IMR-90 (cell line): Measurements from ENCODE around the gene CDR2L. TPM values are rescaled to one million over a fixed set of nuclear protein-coding genes. Genes with fewer than 3 reads are reported as not detected.

Source experiments
- ATAC-seq: fragments of 200-7000 bp; cut with Tn5 transposase; 2 replicates; pipeline ENCODE4 v1.9.1; 2020; ENCODE audit warnings: low read depth, mild to moderate bottlenecking, moderate library complexity
- Bru-seq: library from RNA; stranded (reverse); fragments of 400-500 nt; gene quantifications from one replicate; lab custom pipeline; 2021; lab: Mats Ljungman, UMichigan
- BruChase-seq, 2 experiments: library from RNA; stranded (reverse); fragments of 400-500 nt; gene quantifications; one replicate each; lab custom pipeline; 2021; lab: Mats Ljungman, UMichigan
- BruUV-seq: library from RNA; stranded (reverse); fragments of 400-500 nt; replicated peaks from 2 replicates; lab custom pipeline; 2021; lab: Mats Ljungman, UMichigan
- CTCF ChIA-PET: fragments of 300-600 bp; formaldehyde crosslinking; extraction: SDS; loops from one replicate; lab custom pipeline; 2021; ENCODE audit warnings: antibody characterized with exemption; lab: Yijun Ruan, JAX
- POLR2A ChIA-PET: fragments of 300-600 bp; sonication (Branson Sonifier 250); formaldehyde crosslinking; loops from one replicate; lab custom pipeline; 2022; ENCODE audit warnings: antibody characterized with exemption; ENCODE audit not compliant: unreplicated experiment; lab: Charles Lee
- DNase-seq: peaks from one replicate; pipeline ENCODE4 v3.0.0; 2013
- H2AFZ ChIP-seq: replicated peaks from 2 replicates; pipeline ENCODE3; 2013; ENCODE audit warnings: low read length, mild to moderate bottlenecking; ENCODE audit not compliant: poor library complexity
- H2AK5ac ChIP-seq: 2 replicates; pipeline ENCODE4 v1.6.1; 2013; ENCODE audit warnings: low read depth, low read length, inconsistent platforms
- H2AK9ac ChIP-seq: replicated peaks from 2 replicates; pipeline ENCODE3; 2013; ENCODE audit warnings: mild to moderate bottlenecking, low read depth, low read length, moderate library complexity; ENCODE audit not compliant: poor library complexity
- H2BK120ac ChIP-seq: 2 replicates; pipeline ENCODE4 v1.6.1; 2013; ENCODE audit warnings: low read depth, low read length, inconsistent platforms
- H2BK15ac ChIP-seq: 3 replicates; pipeline ENCODE4 v1.6.1; 2013; ENCODE audit warnings: low read depth, low read length, inconsistent platforms
- H2BK20ac ChIP-seq: 2 replicates; pipeline ENCODE4 v1.6.1; 2013; ENCODE audit warnings: low read depth, mild to moderate bottlenecking, inconsistent platforms, low read length, moderate library complexity
- H2BK5ac ChIP-seq: 2 replicates; pipeline ENCODE4 v1.6.1; 2013; ENCODE audit warnings: mild to moderate bottlenecking, low read depth, low read length, inconsistent platforms; ENCODE audit not compliant: poor library complexity, severe bottlenecking
- H3K14ac ChIP-seq: replicated peaks from 2 replicates; pipeline ENCODE4 v1.6.1; 2013; ENCODE audit warnings: low read depth, low read length, inconsistent platforms
- H3K18ac ChIP-seq: 2 replicates; pipeline ENCODE4 v1.6.1; 2013; ENCODE audit warnings: low read depth, low read length, control low read depth
- H3K23ac ChIP-seq: 2 replicates; pipeline ENCODE4 v1.6.1; 2013; ENCODE audit warnings: low read depth, low read length, inconsistent platforms
- H3K27ac ChIP-seq: 2 replicates; pipeline ENCODE4 v1.5.1; 2013; ENCODE audit warnings: mild to moderate bottlenecking, control low read depth, low read length; ENCODE audit not compliant: insufficient read depth
- H3K27me3 ChIP-seq: 2 replicates; pipeline ENCODE4 v1.6.1; 2013; ENCODE audit warnings: low read length; ENCODE audit not compliant: control insufficient read depth, insufficient read depth
- H3K36me3 ChIP-seq: 2 replicates; pipeline ENCODE4 v1.6.1; 2013; ENCODE audit warnings: low read length, mixed read lengths; ENCODE audit not compliant: control insufficient read depth, insufficient read depth
- H3K4ac ChIP-seq: 2 replicates; pipeline ENCODE4 v1.6.1; 2013; ENCODE audit warnings: low read depth, low read length, inconsistent platforms
- H3K4me1 ChIP-seq: 2 replicates; pipeline ENCODE4 v1.6.1; 2013; ENCODE audit warnings: low read length, mixed read lengths; ENCODE audit not compliant: control insufficient read depth, insufficient read depth
- H3K4me2 ChIP-seq: 2 replicates; pipeline ENCODE4 v1.6.1; 2013; ENCODE audit warnings: low read depth, mild to moderate bottlenecking, control low read depth, low read length, moderate library complexity
- H3K4me3 ChIP-seq: 2 replicates; pipeline ENCODE4 v1.5.1; 2013; ENCODE audit warnings: low read depth, mild to moderate bottlenecking, control low read depth, low read length, moderate library complexity; ENCODE audit not compliant: insufficient read depth
- H3K56ac ChIP-seq: 2 replicates; pipeline ENCODE4 v1.6.1; 2013; ENCODE audit warnings: low read length, inconsistent platforms; ENCODE audit not compliant: insufficient read depth; ENCODE audit errors: extremely low read depth
- H3K79me1 ChIP-seq, 2 experiments: 2 replicates each; pipeline ENCODE4 v1.6.1; 2013; ENCODE audit warnings: low read length in 2 of 2, inconsistent platforms in 1 of 2, low read depth in 1 of 2
- H3K9ac ChIP-seq: 2 replicates; pipeline ENCODE4 v1.6.1; 2013; ENCODE audit warnings: low read depth, low read length, control low read depth
- H3K9me1 ChIP-seq: 2 replicates; pipeline ENCODE4 v1.6.1; 2013; ENCODE audit warnings: low read length, inconsistent platforms; ENCODE audit not compliant: insufficient read depth
- H3K9me3 ChIP-seq: 2 replicates; pipeline ENCODE4 v1.6.1; 2013; ENCODE audit warnings: low read length; ENCODE audit not compliant: control insufficient read depth, insufficient read depth
- H4K20me1 ChIP-seq: 2 replicates; pipeline ENCODE4 v1.6.1; 2013; ENCODE audit warnings: low read length, inconsistent platforms; ENCODE audit not compliant: insufficient read depth
- H4K5ac ChIP-seq: 2 replicates; pipeline ENCODE4 v1.6.1; 2013; ENCODE audit warnings: mild to moderate bottlenecking, low read depth, low read length, control low read depth
- H4K8ac ChIP-seq, 2 experiments: 2 replicates each; pipeline ENCODE4 v1.6.1; 2013; ENCODE audit warnings: low read depth in 2 of 2, low read length in 2 of 2, control low read depth in 1 of 2, inconsistent platforms in 1 of 2
- H4K91ac ChIP-seq: 2 replicates; pipeline ENCODE4 v1.6.1; 2013; ENCODE audit warnings: low read depth, low read length, inconsistent platforms; ENCODE audit not compliant: insufficient read depth
- BHLHE40 ChIP-seq: fragments of 150-350 bp; IDR thresholded peaks from 2 replicates; pipeline ENCODE4 v1.6.1; 2016; ENCODE audit warnings: mild to moderate bottlenecking, low read depth, low read length
- FOS ChIP-seq: fragments of 150-350 bp; IDR thresholded peaks from 2 replicates; pipeline ENCODE4 v1.6.1; 2016; ENCODE audit warnings: low read depth, low read length
- MAZ ChIP-seq: IDR thresholded peaks from 2 replicates; pipeline ENCODE4 v1.6.1; 2012; ENCODE audit warnings: low read depth, mild to moderate bottlenecking, low read length, improper control_type of control experiment, moderate library complexity, borderline replicate concordance
- MXI1 ChIP-seq: IDR thresholded peaks from 2 replicates; pipeline ENCODE4 v1.6.1; 2012; ENCODE audit warnings: low read depth, mild to moderate bottlenecking, low read length, moderate library complexity, borderline replicate concordance
- POLR2A ChIP-seq: IDR thresholded peaks from 2 replicates; pipeline ENCODE4 v1.6.1; 2012; ENCODE audit warnings: mild to moderate bottlenecking, low read depth, low read length
- WGBS, 2 experiments: methylation state at CpG; one replicate each; pipeline versions ENCODE4 v1.1.5 to v1.1.7; 2013; ENCODE audit warnings: missing lambda C conversion rate in 2 of 2; ENCODE audit not compliant: insufficient read length in 1 of 2; ENCODE audit errors: extremely low coverage in 2 of 2; 5-methylcytosine and 5-hydroxymethylcytosine counted together
- dilution Hi-C: fragments of 300-500 bp; cut with HindIII; formaldehyde crosslinking; loops from one replicate; pipeline ENCODE4 v1.14.3; 2018; ENCODE audit warnings: low sequenced_read_pairs; ENCODE audit not compliant: unreplicated experiment
- in situ Hi-C: fragments of 300-500 bp; cut with MboI; formaldehyde crosslinking; loops from 3 replicates; pipeline ENCODE4 v1.14.3; 2019; ENCODE audit warnings: low sequenced_read_pairs, inconsistent platforms, mixed read lengths
- intact Hi-C: fragments of 100-400 bp; cut with micrococcal nuclease; formaldehyde crosslinking; loops from 2 replicates; pipeline ENCODE4 v1.10.0; 2022
- long read RNA-seq: library from polyadenylated mRNA; unstranded; transcript quantifications from one replicate; pipeline ENCODE4 v2.0.0, GENCODE V29; 2021; ENCODE audit not compliant: unreplicated experiment
- polyA plus RNA-seq, 3 experiments: library from polyadenylated mRNA; depleted of rRNA; stranded (reverse); fragments of >200 nt; gene quantifications; 2 replicates each; pipeline ENCODE4 v1.2.3, GENCODE V29; 2012; ENCODE audit warnings: low replicate concordance in 1 of 3
- total RNA-seq: library from RNA; depleted of rRNA; stranded (reverse); fragments of >200 nt; gene quantifications from 2 replicates; pipeline ENCODE4 v1.2.3, GENCODE V29; 2012; rRNA removed

CDR2L gene
- total RNA-seq (5.6 and 5.7 TPM in 2 replicates), polyA plus RNA-seq (2012; rRNA removed) (18.9 and 23.2 TPM in 2 replicates), Bru-seq, nascent RNA (percentile 53 among the genes with signal in this experiment), BruChase-seq, experiment 1, labeled RNA remaining after a 6-hour chase (percentile 59 among the genes with signal in this experiment), BruChase-seq, experiment 2, labeled RNA remaining after a 2-hour chase (percentile 55 among the genes with signal in this experiment)
- polyA plus RNA-seq (2012; cell fraction: cytosol; rRNA removed) = 14.2 and 21.1 TPM in 2 replicates
- polyA plus RNA-seq (2012; cell fraction: nucleus; rRNA removed; ENCODE audit: low replicate concordance) = 12.6 and 30.3 TPM in 2 replicates
- long read RNA-seq, partial matches to known transcripts = 1 of 31 reads
- long read RNA-seq, other reads (novel, unspliced or antisense) = 28 of 31 reads

GRCh38 chr17:74987418-74987908 lies at the start of gene CDR2L:
TSS of gene CDR2L (plus strand) at chr17:74987632. CDS start at chr17:74988044, 412 bp downstream.
- intact Hi-C loops = loop anchor here (1.0 to 5.0 kb wide), 2 partner anchors 46 to 125 kb away; no protein-coding TSS in a partner anchor

More at GRCh38 chr17:74987418-74987908, at the start of gene CDR2L:
- peak within 1 kb of the TSS; percentile 93 for H3K4me2 ChIP-seq
- no peaks in the 10 kb centered on the region for H3K9me3 ChIP-seq
- H3K56ac ChIP-seq = peak within 1 kb of the TSS; percentile 96
- H3K9me1 ChIP-seq = peaks cover 17% of the 10 kb centered on the region
- H4K20me1 ChIP-seq = peaks cover 9% of the 10 kb centered on the region
- no peak for TF ChIP-seq MXI1
- peak; percentile 81 for TF ChIP-seq POLR2A
- peak; percentile 36; the same call in 1 of the 2 replicates for TF ChIP-seq MAZ
- no peak for TF ChIP-seq BHLHE40
- TF ChIP-seq FOS = no peak
- peak within 1 kb of the TSS; percentile 99 for H2AK9ac ChIP-seq
- peak within 1 kb of the TSS; percentile 96 for H3K14ac ChIP-seq
- no peak within 1 kb of the TSS for H2BK20ac ChIP-seq
- 0% methylated on average over 37 of the region's 51 CpGs; no CpG with 5 or more reads in 1 of the 2 experiments for WGBS, 2 experiments
- dilution Hi-C loops = no loop called here
- peak within 1 kb of the TSS; percentile 95 for H2BK5ac ChIP-seq
- peak within 1 kb of the TSS; percentile 92 for H3K27ac ChIP-seq
- peak within 1 kb of the TSS; percentile 75; the same call in 2 of the 3 replicates for H2BK15ac ChIP-seq
- H2BK120ac ChIP-seq = peak within 1 kb of the TSS; percentile 48
- ATAC-seq (peak; percentile 92), DNase-seq (peak; percentile 89)
- in situ Hi-C loops = no loop called here
- H3K79me1 ChIP-seq = peaks cover 11 to 51% of the 10 kb centered on the region in 2 experiments; a peak in 3 of 4 replicates
- peak within 1 kb of the TSS; percentile 94 for H3K4ac ChIP-seq
- H3K23ac ChIP-seq = peak within 1 kb of the TSS; percentile 89
- H3K18ac ChIP-seq = peak within 1 kb of the TSS; percentile 95
- peak within 1 kb of the TSS; percentile 98 to 99 for H4K8ac ChIP-seq
- CTCF ChIA-PET = interaction anchor here (0.8 to 2.9 kb wide), 5 partner anchors 9 to 193 kb away, joined by 3 to 9 read pairs (median 3); partner anchors contain the start of gene MRPL58
- H3K4me1 ChIP-seq = peaks cover 12% of the 10 kb centered on the region
- peak within 1 kb of the TSS; percentile 95 for H3K4me3 ChIP-seq
- peak within 1 kb of the TSS; percentile 95 for H3K9ac ChIP-seq
- H3K27me3 ChIP-seq = no peaks in the 10 kb centered on the region
- H4K5ac ChIP-seq = peak within 1 kb of the TSS; percentile 97
- H2AK5ac ChIP-seq = peak within 1 kb of the TSS; percentile 97
- peak within 1 kb of the TSS; percentile 99 for H4K91ac ChIP-seq
- peaks cover 2% of the 10 kb centered on the region; the same call in 1 of the 2 replicates for H3K36me3 ChIP-seq
- no TSS peak for BruUV-seq
- POLR2A ChIA-PET = interaction anchor here (1.4 to 2.0 kb wide), 2 partner anchors 15 to 25 kb away, joined by 4 to 8 read pairs; partner anchors contain the start of genes HID1 and MRPL58
- H2AFZ ChIP-seq = peak within 1 kb of the TSS; percentile 95
